Activated CD8-positive, alpha-beta memory T cell treated with anti-CD3 and anti-CD28 coated beads for 36 hours (primary cell): ENCODE data around the gene PPM1J. TPM values are rescaled to one million over a fixed set of nuclear protein-coding genes. Genes with fewer than 3 reads are reported as not detected.

Experiments used
- CTCF ChIA-PET: fragments of 350-600 bp; sonication (Branson Sonifier 250); formaldehyde crosslinking; loops from one replicate; lab custom pipeline; 2021; ENCODE audit warnings: antibody characterized with exemption; lab: Charles Lee
- POLR2A ChIA-PET: fragments of 350-600 bp; sonication (Branson Sonifier 250); formaldehyde crosslinking; loops from one replicate; lab custom pipeline; 2021; ENCODE audit warnings: antibody characterized with exemption; lab: Charles Lee
- total RNA-seq, 2 experiments: library from RNA; stranded (reverse); gene quantifications; one replicate each; pipeline ENCODE4 v1.2.3, GENCODE V29; 2021

Gene PPM1J
- total RNA-seq, 2 experiments from 2014 or later: 0.42 to 0.88 TPM

GRCh38 chr1:112723511-112723839 is 8.3 kb upstream of the PPM1J start:
- ChIA-PET CTCF (interaction anchor here (1.3 kb wide), 1 partner anchor 81 kb away, joined by 9 read pairs; no protein-coding TSS in a partner anchor), POLR2A (no interaction called here)

DNA sequence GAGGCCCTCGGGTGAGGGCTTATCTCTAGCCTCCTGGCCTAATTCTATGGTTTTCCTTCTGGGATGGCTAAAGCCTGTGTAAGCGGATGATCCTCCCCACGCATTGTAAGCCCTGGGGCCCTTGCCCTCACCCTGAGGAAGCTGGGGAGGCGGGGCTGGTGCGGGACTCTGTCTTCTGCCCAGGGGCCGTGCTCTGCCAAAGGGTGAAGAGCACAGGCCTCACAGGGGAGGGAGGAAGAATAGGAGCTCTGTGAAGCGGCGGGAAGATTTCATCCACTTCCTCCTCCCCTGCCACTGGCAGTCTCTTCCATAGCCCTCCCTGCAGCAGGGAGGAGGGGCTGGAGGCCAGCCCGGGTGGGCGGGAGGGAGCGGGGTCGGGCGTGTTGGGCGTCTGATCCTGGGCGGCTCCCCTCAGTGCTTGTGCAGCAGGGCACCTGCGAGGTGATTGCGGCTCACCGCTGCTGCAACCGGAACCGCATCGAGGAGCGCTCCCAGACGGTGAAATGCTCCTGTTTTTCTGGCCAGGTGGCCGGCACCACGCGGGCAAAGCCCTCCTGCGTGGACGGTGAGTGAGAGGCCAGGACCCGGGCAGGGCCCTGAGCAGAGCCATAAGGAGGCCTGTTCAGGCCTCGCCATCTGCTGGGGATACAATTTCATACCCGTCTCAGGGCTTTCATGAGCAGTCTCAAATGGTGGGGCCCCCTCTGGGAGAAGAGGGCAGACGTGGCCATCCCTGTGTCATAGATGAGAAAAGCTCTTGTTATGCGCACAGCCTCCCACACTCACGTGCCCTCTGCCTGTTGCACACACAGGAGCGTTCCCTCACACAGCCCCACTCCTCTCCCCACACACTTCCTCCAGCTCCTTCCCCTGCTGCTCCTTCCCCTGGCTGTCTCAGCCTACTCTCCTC is 7.7 kb upstream of the PPM1J start:
- ChIA-PET POLR2A (no interaction called here), CTCF (interaction anchor here (1.3 kb wide), 1 partner anchor 81 kb away, joined by 9 read pairs; no protein-coding TSS in a partner anchor)

DNA sequence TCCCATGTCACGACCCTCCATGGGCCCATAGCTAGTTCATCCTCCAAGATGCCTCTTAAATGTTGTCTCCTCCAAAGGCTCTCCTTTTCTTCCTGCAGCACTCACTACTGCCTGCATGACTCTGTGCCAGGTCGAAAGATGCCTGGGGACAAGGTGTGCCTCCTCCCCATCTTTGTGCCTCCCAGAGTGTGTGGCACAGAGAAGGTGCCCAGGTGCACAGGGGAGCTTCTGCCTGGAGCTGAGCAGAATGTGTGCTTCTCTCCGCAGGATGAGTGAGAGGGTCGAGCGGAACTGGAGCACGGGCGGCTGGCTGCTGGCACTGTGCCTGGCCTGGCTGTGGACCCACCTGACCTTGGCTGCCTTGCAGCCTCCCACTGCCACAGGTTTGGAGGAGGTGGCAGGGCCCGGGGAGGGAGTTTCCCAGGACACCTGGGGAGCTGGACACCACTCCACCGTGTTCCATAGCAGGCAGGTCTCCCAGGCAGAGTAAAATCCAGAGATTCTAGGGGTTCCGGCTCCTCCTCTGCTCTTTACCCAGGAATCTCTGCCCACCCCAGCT is 6.9 kb upstream of the PPM1J start:
- CTCF ChIA-PET: interaction anchor here (2.5 kb wide), 1 partner anchor 82 kb away, joined by 19 read pairs; no protein-coding TSS in a partner anchor
- POLR2A ChIA-PET: no interaction called here

GRCh38 chr1:112721294-112721693 is 6.2 kb upstream of the PPM1J start:
- CTCF ChIA-PET: interaction anchor here (2.5 kb wide), 1 partner anchor 83 kb away, joined by 19 read pairs; no protein-coding TSS in a partner anchor
- POLR2A ChIA-PET: interaction anchor here (1.2 kb wide), 1 partner anchor 352 kb away, joined by 3 read pairs; the partner anchor contains the start of gene LRIG2

GRCh38 chr1:112720800-112721199 is 5.7 kb upstream of the PPM1J start:
- ChIA-PET POLR2A (interaction anchor here (1.2 kb wide), 1 partner anchor 352 kb away, joined by 3 read pairs; the partner anchor contains the start of gene LRIG2), CTCF (interaction anchor here (1.3 to 2.5 kb wide), 2 partner anchors 83 to 91 kb away, joined by 3 to 19 read pairs; no protein-coding TSS in a partner anchor)

DNA sequence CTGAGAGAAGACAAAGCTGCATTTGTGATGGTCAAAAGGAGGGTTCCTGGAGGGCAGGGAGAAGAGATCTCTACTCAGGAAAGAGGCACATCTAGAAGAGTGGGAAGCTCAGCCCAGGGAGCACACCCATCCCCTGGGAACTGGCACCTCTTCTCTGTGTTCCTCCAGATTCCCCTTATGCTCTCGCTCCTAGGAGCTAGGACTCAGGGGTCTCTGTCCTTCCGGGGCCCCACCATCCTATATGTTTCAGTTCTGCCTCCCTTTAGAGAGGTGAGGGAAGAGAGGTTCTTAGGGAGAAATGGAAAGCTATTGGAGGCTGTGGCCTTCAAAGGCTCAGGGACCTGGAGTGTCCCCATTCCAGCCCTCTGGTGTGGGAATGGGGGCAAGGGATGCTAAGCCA is 4.6 kb upstream of the PPM1J start:
- POLR2A ChIA-PET: no interaction called here
- CTCF ChIA-PET: interaction anchor here (1.3 to 2.5 kb wide), 7 partner anchors 16 to 160 kb away, joined by 3 to 19 read pairs (median 6); no protein-coding TSS in a partner anchor

DNA sequence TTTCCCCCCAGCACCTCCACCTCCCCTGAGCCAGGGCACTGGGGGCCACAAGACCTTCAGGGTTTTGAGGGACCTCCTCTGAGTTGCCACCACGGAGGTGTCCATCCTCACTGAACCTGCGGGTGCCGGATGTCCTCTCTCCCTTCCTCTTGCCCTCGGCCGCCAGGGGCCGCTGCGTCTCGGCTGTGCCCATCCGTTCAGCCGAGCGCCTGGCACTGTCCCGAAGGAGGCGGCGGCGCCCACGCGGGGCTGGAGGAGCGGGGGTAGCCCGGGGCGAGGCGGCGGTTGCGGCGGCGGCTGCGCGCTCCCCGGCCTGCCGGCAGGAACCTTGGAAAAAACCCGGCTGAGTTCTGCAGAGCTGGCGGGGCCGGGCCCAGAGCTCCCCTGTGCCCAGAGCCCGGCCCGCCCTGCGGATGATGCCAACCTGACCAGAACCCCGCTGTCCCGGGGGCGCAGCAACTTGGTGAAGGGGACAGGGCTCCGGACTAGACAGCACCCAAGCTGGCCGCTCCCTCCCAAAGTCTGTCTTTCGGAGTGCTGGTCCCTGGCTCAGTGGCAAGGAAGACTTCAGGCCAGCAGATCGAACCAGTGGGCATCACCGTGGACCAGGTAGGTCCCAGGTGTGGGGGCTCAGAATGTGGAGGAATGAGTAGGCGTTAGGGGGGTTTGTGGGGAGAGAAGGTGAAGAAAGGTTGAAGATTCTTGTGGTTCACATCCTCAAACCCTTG is 3.7 kb upstream of the PPM1J start:
- CTCF ChIA-PET: interaction anchor here (0.6 to 5.5 kb wide), 15 partner anchors 9 to 354 kb away, joined by 3 to 37 read pairs (median 5); partner anchors contain the start of gene LRIG2

DNA sequence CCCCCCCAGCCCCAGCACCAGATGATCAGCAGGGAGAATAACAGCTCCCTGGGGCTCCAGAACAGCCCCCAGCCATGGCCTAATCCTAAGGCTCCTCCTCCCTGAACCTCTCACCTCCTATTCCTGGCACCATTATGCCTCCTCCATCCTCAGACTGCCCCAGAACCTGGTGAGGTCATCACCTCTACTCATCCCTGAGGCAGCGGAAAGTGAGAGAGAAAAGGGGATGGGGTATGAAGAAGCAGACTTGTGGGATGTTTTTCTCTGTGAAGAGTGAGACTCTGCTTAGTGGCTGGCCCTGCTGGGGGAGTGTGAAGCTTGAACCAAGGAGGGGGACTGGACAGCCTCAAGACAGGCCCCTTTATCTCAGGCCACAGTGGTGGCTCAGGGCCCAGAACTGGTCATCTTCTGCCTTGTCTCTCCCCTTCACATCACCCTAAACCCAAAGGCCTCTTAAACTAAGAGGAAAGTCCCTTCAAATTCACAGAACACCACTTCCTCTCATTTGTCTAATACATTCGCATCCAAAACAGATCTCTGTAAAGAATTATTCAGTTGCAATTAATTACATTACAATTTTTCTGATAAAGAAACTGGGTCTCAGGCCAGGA is 2.2 kb upstream of the PPM1J start:
- CTCF ChIA-PET: interaction anchor here (1.0 to 5.5 kb wide), 10 partner anchors 10 to 355 kb away, joined by 3 to 37 read pairs (median 10); partner anchors contain the start of genes LRIG2 and RHOC
- POLR2A ChIA-PET: no interaction called here

More for the DNA sequence above, 3.7 kb upstream of the PPM1J start:
- POLR2A ChIA-PET: no interaction called here

DNA sequence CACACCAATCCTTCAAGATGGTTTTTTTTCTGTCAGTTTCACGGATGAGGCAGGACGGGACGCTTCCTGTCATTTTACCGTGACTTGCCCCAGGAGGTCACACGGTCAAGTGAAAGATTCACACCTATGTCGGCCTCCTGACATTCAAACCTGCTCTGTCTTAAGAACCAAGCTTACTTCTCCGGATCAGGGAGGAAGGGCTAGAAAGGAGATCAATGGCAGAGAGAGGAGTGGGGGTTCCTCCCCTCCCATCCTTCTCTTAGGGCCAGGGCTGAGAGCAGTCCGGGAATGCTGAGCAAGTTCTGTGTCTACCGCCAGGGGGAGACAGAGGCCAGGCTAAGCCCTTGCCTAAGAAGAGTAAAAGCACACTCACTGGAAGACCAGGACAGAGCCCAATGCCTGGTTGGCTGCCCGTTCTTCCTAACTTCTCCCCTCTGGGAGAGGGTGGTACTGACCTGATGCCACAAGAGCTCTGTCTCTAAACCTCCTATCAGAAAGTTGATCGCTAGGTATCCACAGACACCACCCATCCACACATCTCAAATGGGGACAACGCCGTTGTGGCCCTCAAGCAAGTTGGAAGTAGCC is 1.1 kb upstream of the PPM1J start:
- ChIA-PET POLR2A (interaction anchor here (1.3 kb wide), 1 partner anchor 356 kb away, joined by 6 read pairs; the partner anchor contains the start of gene LRIG2), CTCF (interaction anchor here (0.8 to 5.5 kb wide), 22 partner anchors 9 to 356 kb away, joined by 3 to 37 read pairs (median 4); partner anchors contain the start of genes LRIG2, MOV10 and RHOC)

- POLR2A ChIA-PET: interaction anchor here (0.6 to 2.0 kb wide), 6 partner anchors 10 to 358 kb away, joined by 3 to 14 read pairs (median 4); partner anchors contain the start of genes LRIG2, MOV10 and SLC16A1
- CTCF ChIA-PET: interaction anchor here (0.6 to 5.5 kb wide), 16 partner anchors 11 to 1684 kb away, joined by 3 to 37 read pairs (median 4); partner anchors contain the start of genes LRIG2 and MOV10
These were observed 544 bp downstream of the PPM1J start for GRCh38 chr1:112714313-112715263.

DNA sequence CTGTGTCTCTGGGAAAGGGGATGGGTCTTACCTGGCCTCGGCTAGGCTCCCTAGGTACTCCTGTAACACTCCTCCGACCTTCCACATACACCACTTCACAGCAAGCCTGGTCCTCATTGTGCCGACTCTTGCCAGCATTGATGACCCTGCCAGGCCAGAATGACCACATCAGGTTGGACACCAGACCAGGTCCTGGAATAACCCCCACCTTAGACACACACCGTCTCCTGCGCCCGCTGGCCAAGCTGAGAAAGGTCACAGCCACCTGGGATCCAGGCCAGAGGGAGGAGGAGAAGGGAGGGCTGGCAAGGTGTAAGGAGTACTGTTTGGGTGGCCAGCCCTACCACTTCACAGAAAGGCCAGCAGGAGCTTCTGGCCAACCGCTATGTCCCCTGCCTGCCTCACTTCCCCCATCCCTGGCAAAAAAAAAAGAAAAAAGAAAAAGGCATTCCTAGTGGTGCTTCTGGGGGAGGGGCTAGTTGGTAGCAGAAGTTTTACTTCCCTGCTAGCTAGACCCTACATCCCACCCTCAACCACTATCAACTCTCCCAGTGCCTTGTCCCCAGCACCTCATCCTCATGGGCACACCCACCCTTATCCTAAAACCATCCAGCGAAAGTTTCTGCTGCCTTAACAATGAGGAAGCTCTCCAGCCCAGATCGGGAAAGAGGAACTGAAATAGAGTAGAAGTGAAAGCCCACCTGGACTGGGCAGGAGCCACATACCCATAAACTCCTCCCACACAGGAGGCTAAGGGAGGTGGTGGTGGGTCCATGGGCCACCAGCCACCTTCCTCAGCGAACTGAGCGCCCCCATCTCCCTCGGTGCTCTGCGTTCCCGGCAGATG is 1.4 kb downstream of the PPM1J start:
- POLR2A ChIA-PET: interaction anchor here (2.0 kb wide), 1 partner anchor 39 kb away, joined by 14 read pairs; the partner anchor contains the start of gene MOV10
- CTCF ChIA-PET: interaction anchor here (1.0 to 5.5 kb wide), 7 partner anchors 10 to 1684 kb away, joined by 3 to 37 read pairs (median 4); partner anchors contain the start of genes LRIG2 and MOV10

- ChIA-PET POLR2A (no interaction called here), CTCF (interaction anchor here (0.6 to 1.7 kb wide), 2 partner anchors 220 to 318 kb away, joined by 3 to 4 read pairs; no protein-coding TSS in a partner anchor)
These were observed 2.4 kb downstream of the PPM1J start for GRCh38 chr1:112712701-112713128.

DNA sequence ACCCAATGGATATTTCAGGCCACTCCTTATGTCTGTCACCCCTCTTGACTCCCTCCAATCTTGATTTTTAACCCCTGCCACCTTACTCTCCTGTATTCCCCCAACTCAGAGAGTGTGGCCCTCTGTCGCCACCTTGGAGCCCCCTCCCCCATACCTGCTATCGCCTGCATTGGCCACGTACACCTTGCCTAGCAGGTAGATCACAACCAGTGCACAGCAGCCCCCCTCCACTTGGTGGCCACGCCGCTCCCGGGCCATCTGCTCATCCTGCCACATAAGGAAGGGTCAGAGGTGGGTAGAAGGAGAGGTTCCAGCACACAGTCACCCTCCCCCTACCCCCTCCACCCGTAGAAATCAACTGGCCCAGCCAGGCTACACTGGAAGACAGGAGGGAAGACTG is 2.9 kb downstream of the PPM1J start:
- ChIA-PET CTCF (interaction anchor here (0.6 to 1.7 kb wide), 2 partner anchors 221 to 318 kb away, joined by 3 to 4 read pairs; no protein-coding TSS in a partner anchor), POLR2A (no interaction called here)

DNA sequence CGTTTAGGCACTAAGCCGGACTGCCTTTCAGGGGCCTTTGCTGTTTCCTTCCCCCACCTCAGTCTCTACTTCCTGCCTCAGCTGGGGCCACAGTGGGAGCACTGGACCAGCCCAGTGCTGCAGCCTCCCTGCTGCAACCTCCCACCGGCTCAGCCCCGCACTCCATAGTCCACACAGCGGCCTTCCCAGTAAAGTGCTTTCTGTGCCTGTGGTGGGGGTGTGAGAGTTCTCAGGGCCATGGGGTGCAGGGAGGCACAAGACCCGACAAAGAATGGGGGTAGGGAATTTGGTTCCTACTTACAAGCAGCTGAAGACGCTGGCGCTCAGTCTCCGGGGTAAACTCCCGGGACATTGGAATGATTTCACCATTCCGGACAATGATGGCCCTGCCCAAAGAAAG is 3.5 kb downstream of the PPM1J start:
- ChIA-PET POLR2A (no interaction called here), CTCF (no interaction called here)

- CTCF ChIA-PET: interaction anchor here (1.7 kb wide), 1 partner anchor 7 kb away, joined by 5 read pairs; no protein-coding TSS in a partner anchor
These were observed 4.1 kb downstream of the PPM1J start for GRCh38 chr1:112711041-112711440.

More at GRCh38 chr1:112711041-112711440, 4.1 kb downstream of the PPM1J start:
- POLR2A ChIA-PET: no interaction called here
